K562 (cell line): ENCODE measurements around the gene ZSWIM8. TPM values are rescaled to one million over a fixed set of nuclear protein-coding genes. Genes with fewer than 3 reads are reported as not detected.
A peak's percentile ranks its signal among the peaks of the same experiment; 100 is the strongest.

Experiments used
- ARHGAP35 ChIP-seq: fragments of 450-650 bp; IDR thresholded peaks from 2 replicates; pipeline ENCODE4 v1.6.1; 2018; ENCODE audit not compliant: partially characterized antibody
- ARNT ChIP-seq, 2 experiments: fragments of 450-650 bp; IDR thresholded peaks; 2 replicates each; pipeline ENCODE4 v1.6.1; 2016; ENCODE audit warnings: mild to moderate bottlenecking in 1 of 2
- CTBP1 ChIP-seq: fragments of 450-650 bp; IDR thresholded peaks from 2 replicates; pipeline ENCODE4 v1.6.1; 2016; ENCODE audit warnings: borderline replicate concordance
- KLF1 ChIP-seq: fragments of 450-650 bp; IDR thresholded peaks from 2 replicates; pipeline ENCODE4 v1.6.1; 2016; ENCODE audit warnings: missing genetic modification characterization, missing compliant biosample characterization
- MAZ ChIP-seq, 2 experiments: fragments of 450-650 bp in 1 of 2; sonication (generic) in 1 of 2; formaldehyde crosslinking; IDR thresholded peaks in 1 of 2; conservative IDR thresholded peaks in 1 of 2; 2 replicates each; pipeline versions ENCODE4 v1.4.0 to v1.5.0; 2020; ENCODE audit warnings: mild to moderate bottlenecking in 1 of 2, missing genetic modification reagents in 1 of 2
- PCBP2 ChIP-seq: fragments of 200-400 bp; formaldehyde crosslinking; IDR thresholded peaks from 2 replicates; pipeline ENCODE4 v1.6.1; 2018; ENCODE audit warnings: low read length, low read depth, mild to moderate bottlenecking, moderate library complexity; ENCODE audit not compliant: poor library complexity, severe bottlenecking
- TFAP4 ChIP-seq: sonication (generic); formaldehyde crosslinking; IDR thresholded peaks from 2 replicates; pipeline ENCODE4 v1.8.0; 2022; ENCODE audit warnings: missing genetic modification reagents, mild to moderate bottlenecking, moderate library complexity, borderline replicate concordance
- ZBTB33 ChIP-seq: sonication (generic); formaldehyde crosslinking; IDR thresholded peaks from 2 replicates; pipeline ENCODE4 v1.8.1; 2023; ENCODE audit warnings: mild to moderate bottlenecking, missing genetic modification reagents
- ZBTB40 ChIP-seq, 2 experiments: fragments of 450-650 bp in 1 of 2; sonication (generic) in 1 of 2; formaldehyde crosslinking in 1 of 2; IDR thresholded peaks; 2 replicates each; pipeline versions ENCODE4 v1.7.1 to v1.9.0; 2016 to 2022; ENCODE audit warnings: inconsistent platforms in 1 of 2, mild to moderate bottlenecking in 1 of 2, missing genetic modification reagents in 1 of 2
- ZBTB5 ChIP-seq: fragments of 450-650 bp; IDR thresholded peaks from 2 replicates; pipeline ENCODE4 v1.6.1; 2017; ENCODE audit warnings: antibody characterized with exemption
- ZEB2 ChIP-seq: fragments of 450-650 bp; IDR thresholded peaks from 2 replicates; pipeline ENCODE4 v1.6.1; 2016
- ZNF212 ChIP-seq: fragments of 450-650 bp; formaldehyde crosslinking; IDR thresholded peaks from 2 replicates; pipeline ENCODE4 v1.4.0; 2020; ENCODE audit warnings: mild to moderate bottlenecking
- ZNF561 ChIP-seq: fragments of 450-650 bp; formaldehyde crosslinking; conservative IDR thresholded peaks from 2 replicates; pipeline ENCODE4 v1.4.0; 2020; ENCODE audit warnings: mild to moderate bottlenecking, moderate library complexity
- ZNF717 ChIP-seq: fragments of 250-450 bp; sonication (Bioruptor Pico); IDR thresholded peaks from 2 replicates; pipeline ENCODE4 v1.5.0; 2021
- polyA plus RNA-seq, 8 experiments: library from polyadenylated mRNA; depleted of rRNA in 4 of 8; stranded (reverse) in 5 of 8; unstranded in 3 of 8; fragments of >200 nt; fragmentation: Nextera tagmentation in 2 of 8; fragmentation: Illumina TruSeq in 1 of 8; extraction: Ambion mirVana in 2 of 8; extraction: Trizol in 1 of 8; gene quantifications; 2 replicates each; pipeline versions ENCODE4 v1.2.1 to v1.2.3, GENCODE V29; 2011 to 2014; ENCODE audit warnings: inconsistent platforms in 1 of 8, missing spikeins in 1 of 8
- total RNA-seq, 7 experiments: library from RNA; depleted of rRNA in 6 of 7; stranded (reverse); fragments of >200 nt in 6 of 7; fragmentation: Illumina TruSeq in 2 of 7; extraction: Trizol in 2 of 7; gene quantifications; 2 replicates each; pipeline versions ENCODE4 v1.2.1 to v1.2.3, GENCODE V29; 2011 to 2021; ENCODE audit warnings: low replicate concordance in 1 of 7

ZSWIM8 gene
- total and polyA plus RNA-seq, 9 of the 15 experiments (the other 6 are each of a cell fraction or from before 2014, with no cell fraction given) = 5.6 to 47.8 (median 26.7) TPM

GRCh38 chr10:73818402-73818801 is 33.0 kb downstream of the ZSWIM8 start (continued):
- TF ChIP-seq ZBTB40 (IDR thresholded peaks at IDR 0.05) = no peak
- TF ChIP-seq ZBTB40 (CRISPR knock-in tag; IDR thresholded peaks at IDR 0.05) = no peak
- no peak for TF ChIP-seq PCBP2
- no peak for TF ChIP-seq ZNF561 (CRISPR knock-in tag)
- no peak for TF ChIP-seq ARHGAP35
- peak; percentile 97 for TF ChIP-seq ZBTB33 (CRISPR knock-in tag)
- peak; percentile 38; the same call in 1 of the 2 replicates for TF ChIP-seq CTBP1
- no peak for TF ChIP-seq ZNF717 (CRISPR knock-in tag)
- no peak for TF ChIP-seq ZBTB5
- TF ChIP-seq MAZ (CRISPR knock-in tag; conservative IDR thresholded peaks at IDR 0.05 in 1 of 2, IDR thresholded peaks at IDR 0.05 in 1 of 2) = no peak
- TF ChIP-seq ARNT (IDR thresholded peaks at IDR 0.05) = no peak
- TF ChIP-seq ZEB2 = peak; percentile 50; the same call in 1 of the 2 replicates
- no peak for TF ChIP-seq KLF1 (tag)
- TF ChIP-seq TFAP4 (CRISPR knock-in tag) = 0 out of 2 replicates have a peak, but pooled peaks have one; percentile 23
- TF ChIP-seq ZNF212 (CRISPR knock-in tag) = no peak
